Fibroblast of lung (primary cell): ENCODE measurements around the gene RTL10.

Source experiments
- EZH2 ChIP-seq: IDR thresholded peaks from 2 replicates; pipeline ENCODE4 v1.5.1; 2012; ENCODE audit warnings: low read length, control low read depth, mild to moderate bottlenecking; ENCODE audit errors: missing control alignments
- TF ChIP-seq, protein P1 (sequence below), 2 donors: IDR thresholded peaks in 1 of 2; conservative IDR thresholded peaks in 1 of 2; 1 replicate in 1 of 2; 2 replicates in 1 of 2; pipeline ENCODE4 v1.5.1; 2011 to 2012; ENCODE audit warnings: low read length in 2 of 2, control low read depth in 1 of 2, inconsistent platforms in 1 of 2, low read depth in 1 of 2, mild to moderate bottlenecking in 1 of 2

DNA sequence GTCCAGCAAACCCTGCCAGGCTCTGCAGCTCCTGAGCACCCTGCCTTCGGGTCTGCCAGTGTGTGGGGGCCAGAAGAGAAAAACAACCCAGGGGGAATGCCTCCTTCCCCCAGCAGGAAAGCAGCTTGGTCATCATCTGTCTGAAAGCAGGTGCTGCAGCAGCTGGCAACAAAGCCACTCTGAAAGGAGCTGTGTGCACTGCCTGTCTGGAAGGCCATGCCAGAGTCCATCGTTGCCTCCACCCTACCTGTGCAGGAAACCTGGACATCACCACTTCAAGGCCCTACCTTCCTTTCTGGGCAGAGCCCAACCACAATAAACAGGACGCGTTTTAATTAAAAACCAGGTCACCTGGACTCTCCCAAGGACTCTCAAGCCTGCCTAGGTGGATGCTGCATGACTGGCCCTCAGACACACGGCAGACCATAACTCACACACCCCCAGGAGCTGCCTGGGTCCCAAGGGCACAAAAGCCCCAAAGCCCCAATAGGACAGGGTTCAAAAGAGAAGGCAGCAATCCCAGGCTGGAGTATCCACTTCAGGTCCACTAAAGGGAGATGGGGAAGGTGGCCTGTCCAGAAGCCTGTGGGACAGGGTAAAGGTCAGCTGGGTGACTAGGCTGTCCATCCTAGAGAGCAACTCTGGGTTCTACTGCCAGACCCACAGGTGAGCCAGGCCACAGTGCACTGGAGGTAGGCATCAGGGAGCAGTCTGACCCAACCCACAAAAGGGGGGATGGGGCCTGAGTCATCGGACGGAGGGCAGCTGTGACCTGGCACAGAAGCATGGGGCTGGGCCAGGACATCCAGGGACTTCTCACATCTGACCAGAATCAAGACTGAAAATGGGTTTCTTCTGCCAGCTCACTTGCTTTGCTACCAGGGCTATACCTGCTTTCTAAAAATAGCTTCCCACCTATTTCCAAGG, 6.1 kb downstream of the RTL10 start:
- TF ChIP-seq, protein P1, sequence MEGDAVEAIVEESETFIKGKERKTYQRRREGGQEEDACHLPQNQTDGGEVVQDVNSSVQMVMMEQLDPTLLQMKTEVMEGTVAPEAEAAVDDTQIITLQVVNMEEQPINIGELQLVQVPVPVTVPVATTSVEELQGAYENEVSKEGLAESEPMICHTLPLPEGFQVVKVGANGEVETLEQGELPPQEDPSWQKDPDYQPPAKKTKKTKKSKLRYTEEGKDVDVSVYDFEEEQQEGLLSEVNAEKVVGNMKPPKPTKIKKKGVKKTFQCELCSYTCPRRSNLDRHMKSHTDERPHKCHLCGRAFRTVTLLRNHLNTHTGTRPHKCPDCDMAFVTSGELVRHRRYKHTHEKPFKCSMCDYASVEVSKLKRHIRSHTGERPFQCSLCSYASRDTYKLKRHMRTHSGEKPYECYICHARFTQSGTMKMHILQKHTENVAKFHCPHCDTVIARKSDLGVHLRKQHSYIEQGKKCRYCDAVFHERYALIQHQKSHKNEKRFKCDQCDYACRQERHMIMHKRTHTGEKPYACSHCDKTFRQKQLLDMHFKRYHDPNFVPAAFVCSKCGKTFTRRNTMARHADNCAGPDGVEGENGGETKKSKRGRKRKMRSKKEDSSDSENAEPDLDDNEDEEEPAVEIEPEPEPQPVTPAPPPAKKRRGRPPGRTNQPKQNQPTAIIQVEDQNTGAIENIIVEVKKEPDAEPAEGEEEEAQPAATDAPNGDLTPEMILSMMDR (conservative IDR thresholded peaks at IDR 0.05 in 1 of 2, IDR thresholded peaks at IDR 0.05 in 1 of 2; ENCODE audit: low read depth in 1 of 2, low read length in 2 of 2): no peak
- no peak for TF ChIP-seq EZH2
